CD4-positive, alpha-beta T cell treated with Interleukin-4 for 1 hour (primary cell): ENCODE results near the gene DOCK8.
"Not testable (repeated sequence)": the region's sequence is repeated elsewhere in the genome, so short reads cannot be mapped to it uniquely, and the experiment has no call there.

ENCODE experiments used
- DNase-seq, 2 donors: peaks; one replicate each; pipeline ENCODE4 v3.0.0-alpha.2; 2020 to 2022

The DOCK8 gene

DNA sequence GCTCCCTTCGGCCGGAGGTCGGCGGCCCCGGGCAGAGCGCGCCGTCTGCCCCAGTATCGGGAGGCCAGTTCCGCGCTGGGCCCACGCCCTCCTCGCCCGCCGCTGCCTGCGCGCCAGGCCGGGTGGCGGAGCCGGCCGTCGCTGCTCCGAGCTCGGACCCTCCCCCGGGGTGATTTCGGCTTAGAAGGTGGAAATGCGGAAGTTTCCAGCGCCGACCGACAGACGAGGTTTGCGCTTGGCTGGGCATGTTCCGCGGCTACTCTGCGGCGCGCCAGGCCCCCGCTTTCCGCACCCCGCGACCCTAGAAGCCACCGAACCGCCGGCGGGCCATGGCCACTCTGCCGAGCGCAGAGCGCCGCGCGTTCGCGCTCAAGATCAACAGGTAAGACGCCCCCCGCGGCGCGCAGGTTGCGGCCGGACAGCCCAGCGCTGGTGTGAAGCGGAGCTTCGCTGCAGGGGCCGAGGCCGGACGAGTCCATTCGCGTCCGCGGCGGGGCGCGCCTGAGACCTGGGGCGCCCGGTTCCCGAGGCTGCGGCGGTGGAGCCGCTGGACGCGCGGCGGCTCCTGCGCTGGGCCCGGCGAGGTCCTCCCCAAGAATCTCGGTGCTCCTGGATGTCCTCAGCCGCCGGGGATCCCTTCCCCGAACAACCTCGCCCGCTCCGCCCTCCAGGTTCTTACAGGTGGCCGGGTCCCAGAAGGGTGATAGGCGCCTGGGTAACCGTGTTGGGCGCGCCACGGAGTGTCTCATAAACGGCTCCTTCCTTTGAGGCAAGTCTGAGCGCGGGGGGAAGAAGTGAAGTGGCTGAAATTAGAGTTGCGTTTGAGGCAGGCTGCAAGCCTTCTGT, at the start of gene DOCK8:
DOCK8 (plus strand) TSS at position 218 of the 846 bp plus-strand sequence; CDS start at position 330, 112 bp downstream.
- DNase-seq, result peak; percentile 57 to 76

DNA sequence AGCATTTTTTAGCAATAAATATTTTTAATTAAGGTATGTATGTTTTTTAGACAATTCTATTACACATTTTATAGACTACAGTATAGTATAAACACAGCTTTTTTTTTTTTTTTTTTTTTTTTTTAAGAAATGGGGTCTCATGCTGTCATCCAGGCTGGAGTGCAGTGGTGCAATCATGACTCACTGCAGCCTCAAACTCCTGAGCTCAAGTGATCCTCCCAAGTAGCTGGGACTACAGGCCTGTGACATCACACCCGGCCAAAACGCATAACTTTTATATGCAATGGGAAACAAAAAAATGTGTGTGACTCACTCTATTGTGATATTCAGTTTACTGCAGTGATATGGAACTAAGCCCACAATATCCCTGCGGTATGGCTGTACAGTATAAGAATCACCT, 44.9 kb upstream of the DOCK8 start:
- not testable (repeated sequence) for DNase-seq

DNA sequence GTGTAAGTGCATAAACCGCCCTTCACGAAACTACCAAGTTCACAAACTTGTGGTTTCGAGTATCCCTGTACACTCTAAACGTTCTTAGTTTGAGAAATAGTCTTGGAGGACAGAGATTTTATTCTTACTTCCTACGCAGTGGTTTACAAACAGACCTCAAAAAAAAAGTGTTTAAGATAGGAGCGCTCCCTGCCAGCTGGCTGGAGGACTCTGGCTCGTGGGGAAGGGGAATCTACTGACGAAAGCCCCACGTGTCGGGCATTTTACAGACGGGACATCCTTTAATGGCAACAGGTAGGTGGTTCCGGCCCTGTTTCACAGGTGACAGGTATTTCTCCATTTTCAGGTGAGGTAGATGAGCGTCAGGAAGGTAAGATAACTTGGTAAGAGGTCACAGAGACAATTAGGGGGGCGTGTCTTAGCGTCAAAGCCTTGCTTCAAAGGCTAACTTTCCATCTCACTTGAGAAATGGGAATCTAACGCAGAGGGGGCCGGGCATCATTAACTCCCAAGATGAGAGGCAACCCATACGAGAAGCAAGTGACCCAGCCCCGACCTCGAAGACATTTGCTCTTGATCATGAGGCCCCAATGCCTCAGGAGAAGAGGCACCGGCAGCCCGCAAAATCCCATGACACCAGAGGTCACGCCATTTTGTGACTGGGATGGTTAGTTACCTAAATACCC, 36.4 kb upstream of the DOCK8 start:
- DNase-seq, result peak; percentile 11 to 40

DNA sequence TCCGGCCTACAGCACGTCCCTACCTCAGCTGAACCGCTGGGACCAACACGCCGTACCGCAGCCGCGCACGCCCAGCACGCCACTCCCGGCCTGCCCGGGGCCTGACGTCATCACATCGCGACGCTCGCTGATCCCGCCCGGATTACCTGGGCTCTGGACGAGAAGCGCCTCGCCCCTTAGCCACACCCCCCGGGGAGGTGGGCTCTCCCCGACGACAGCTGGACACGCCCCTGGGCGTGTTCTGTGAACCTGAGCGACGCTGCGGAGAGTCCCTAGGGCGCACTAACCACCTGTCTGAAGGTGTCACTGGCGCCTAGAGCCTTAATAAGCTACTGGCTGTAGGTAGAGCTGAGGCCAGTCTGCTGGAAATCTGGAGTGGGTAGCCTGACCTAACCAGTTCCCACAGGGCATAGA, 35.7 kb upstream of the DOCK8 start, which contains the start of gene ZNG1A:
ZNG1A (minus strand) TSS at position 87 of the 414 bp plus-strand sequence. CDS start 87 bp downstream, outside the sequence.
- DNase-seq, result peak; percentile 91 to 96

DNA sequence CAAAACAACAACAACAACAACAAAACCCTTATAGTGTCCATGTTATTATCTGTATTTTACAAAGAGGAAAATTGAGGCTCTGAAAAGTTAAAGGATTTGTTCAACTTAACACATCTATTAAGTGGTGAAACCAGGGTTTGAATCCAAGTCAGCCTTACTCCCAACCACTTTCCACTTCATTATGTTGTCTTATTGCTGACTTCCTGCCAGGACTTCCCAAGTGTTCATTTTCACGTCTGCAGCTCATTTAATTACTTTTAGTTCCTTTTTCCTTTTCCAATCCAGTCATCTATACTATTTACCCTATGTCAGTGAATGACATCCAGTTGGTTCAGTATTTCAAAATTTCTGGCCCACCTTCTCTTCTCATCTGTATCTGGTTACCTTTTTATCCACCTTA, 15.1 kb upstream of the DOCK8 start:
- not testable (repeated sequence) for DNase-seq

DNA sequence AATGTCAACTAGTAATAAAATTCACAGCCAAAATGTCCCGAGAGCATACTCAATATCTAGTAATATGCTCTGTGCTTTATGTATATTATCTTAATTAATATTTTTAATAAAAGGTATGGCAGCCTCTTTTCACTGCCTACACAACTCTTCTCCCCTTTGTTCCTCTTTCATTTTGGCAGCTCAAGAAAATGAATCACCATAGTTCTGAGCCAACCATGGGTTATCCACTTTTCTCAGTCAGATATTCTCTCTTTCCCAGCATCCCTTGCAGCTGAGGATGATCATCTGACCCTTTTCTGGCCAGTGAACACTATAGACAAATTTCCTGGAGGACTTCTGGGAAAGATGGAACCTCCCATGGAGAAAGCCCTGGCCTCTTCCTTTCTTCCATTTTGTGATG, 8.2 kb upstream of the DOCK8 start:
- no peak for DNase-seq

DNA sequence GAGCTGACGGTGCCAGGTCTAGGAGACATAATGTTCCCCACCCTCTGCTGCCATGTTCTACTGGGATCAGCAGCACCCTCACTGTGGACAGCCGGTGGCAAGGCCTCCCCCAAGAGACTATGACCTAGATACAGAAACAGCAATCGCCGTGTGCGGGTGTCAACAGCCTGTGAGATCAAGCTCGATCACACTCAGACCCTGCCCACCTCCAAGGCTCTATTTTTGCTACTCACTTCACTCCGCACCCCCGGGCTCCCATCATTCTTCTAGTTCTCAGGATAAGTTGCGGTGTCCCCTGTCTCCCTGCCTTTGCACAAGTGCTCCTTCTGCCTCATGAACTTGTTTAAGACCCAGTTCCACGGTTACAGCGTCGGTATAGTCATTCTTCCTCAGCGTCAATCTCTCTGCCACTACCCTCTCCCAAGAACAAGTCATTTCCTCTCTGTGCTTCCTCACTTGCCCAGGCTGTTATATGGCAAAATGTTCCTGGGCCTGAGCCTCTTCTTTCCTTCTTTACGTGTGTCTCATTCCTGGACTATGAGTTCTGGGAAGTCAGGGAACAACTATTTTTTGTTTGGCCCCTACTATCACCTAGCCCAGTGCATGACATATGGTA, 5.4 kb upstream of the DOCK8 start:
- no peak for DNase-seq

DNA sequence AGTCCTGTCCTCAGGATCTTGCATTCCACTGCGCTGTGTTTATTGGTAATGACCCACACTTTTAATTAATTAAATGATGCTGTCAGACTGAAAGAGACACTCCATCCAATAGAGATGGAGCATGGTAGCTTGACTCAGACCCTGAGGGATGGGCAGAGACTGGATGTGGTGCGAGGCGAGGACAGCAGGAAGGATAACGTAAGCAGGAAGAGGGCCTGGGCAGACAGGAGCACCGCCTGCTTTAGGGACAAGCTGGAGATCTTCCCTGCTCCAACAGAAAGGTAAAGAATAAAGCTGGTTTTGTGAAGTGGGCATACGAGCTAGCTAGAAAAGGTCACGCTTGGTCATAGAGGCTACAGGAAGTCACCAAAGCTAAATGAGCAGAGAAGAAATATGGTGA, 3.6 kb upstream of the DOCK8 start:
- DNase-seq, result no peak

DNA sequence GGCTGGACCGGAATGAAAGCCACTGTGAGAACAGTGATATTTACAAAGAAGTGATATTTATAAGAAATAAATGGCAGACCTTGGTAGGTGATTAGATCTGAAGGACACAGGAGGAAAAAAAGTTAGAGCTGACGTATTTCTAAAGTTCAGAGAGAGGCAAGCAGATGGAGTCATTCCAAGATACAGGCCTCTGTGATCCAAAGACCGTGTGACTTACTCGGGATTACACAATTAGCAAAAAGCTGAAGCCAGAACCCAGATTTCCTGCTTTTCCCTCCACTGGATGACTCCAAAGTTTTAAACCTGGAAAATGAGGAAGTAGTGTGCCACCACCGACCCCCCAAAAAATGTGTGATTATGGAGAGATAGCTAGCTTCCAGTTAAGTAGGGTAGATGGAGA, 3.1 kb upstream of the DOCK8 start:
- no peak for DNase-seq

DNA sequence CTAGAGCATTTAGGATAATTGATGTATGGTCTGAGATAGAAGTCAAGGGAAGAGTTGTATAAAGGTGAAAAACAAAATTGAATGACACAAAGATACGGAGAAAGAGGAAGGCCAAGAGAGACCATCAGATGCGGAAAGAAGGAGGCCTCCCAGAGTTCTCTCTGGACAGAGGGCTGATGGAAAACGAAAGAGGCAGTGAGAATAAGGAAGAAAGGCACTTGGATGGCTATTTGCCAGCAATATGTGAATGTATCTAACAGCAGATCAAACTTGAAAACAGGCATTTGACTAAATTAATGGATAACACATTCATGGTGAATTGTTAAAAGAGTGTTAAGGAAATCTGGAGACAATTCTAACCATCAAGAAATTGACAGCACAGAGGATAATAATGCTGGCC, 2.4 kb upstream of the DOCK8 start:
- DNase-seq, result no peak

DNA sequence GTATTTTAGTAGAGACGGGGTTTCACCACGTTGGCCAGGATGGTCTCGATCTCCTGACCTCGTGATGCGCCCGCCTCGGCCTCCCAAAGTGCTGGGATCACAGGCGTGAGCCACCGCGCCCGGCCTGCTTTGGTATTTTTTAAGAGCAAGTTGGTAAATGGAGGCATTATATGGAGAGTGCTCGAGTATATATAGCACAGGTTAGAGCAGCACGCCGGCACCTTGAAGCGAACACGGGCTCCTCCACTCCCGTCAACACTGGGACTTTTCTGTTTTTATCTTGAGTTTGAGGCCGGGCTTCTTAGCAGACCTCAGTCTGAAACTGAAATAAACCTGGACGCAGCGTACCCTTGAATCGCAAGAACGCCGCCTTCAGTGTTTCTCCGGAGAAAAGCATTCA, 764 bp upstream of the DOCK8 start:
- not testable (repeated sequence) for DNase-seq

DNA sequence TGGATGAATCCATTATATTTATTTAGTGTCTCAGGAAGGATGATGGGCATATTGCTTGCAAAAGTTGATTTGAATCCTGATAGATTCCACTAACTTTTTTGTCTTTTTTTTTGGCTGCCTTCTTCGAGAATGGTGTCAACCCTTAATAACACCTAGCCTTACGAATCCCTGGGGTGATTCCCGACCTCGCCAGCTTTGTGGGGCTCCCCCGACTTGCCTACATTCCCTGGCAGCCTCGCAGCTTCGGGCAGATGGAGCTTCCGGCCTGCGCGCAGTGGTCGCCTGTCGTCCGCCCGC, 366 bp upstream of the DOCK8 start:
- DNase-seq, result peak in 1 of 2 donors; percentile 16

DNA sequence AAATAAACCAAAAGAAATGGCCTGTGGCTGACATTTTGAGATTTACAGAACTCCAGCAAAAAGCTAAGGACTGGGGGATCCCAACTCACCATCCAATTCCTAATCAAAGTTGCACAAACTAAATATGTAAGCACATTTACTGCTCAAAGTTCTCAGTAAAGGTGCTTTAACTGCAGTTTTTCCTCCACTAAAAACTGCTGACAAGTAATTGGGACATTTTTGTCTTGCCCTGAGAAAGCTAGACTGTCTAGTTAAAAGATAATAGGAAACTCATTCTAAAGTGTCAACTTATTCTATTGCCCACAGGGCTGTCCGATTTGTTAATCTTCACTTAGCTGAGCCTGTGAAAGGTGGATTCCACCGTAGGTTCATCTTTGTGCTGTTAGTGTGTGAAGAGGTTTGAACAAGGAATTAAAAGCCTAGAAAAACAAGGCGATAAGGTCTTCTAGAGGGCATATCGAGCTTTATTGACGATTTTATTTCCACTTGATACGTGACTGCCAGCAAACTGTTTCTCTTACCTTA, 1.0 kb downstream of the DOCK8 start:
- DNase-seq, result no peak

DNA sequence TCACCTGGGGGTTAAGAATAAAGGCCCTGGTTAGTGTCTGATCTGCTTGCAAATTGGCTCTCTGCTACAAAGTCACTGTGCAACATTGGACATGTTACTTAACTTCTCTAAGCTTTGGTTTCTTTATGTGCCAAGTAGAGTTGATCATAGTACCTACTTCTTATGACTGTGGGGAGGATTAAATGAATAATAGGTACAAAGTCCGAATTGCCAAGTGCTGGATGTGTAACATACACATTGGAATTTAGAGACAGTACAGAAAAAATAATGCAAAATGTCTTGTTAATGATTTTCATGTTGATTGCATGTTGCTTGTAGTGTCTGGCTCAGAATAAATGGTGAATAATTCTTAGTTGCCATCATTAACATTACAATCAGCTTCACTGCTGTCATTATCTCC, 2.2 kb downstream of the DOCK8 start:
- no peak for DNase-seq

DNA sequence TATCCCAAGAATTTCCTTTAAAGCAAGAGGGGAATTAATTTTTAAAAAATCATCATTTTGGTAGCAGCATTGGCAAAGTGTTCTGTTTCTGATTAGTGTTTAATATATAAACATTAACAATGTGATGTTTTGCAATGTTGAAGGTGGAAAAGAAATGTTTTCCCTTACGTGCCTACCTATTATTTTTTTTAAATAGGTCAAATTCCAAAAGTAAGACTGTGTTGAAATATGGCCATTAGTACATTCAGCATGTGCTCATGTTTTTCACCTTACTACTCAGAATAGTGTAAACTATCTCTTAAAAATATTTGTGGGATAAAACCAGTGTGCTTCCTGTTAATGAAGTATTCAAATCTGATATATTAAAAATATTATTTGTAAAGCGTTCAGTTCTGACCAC, 3.3 kb downstream of the DOCK8 start:
- DNase-seq, result no peak

DNA sequence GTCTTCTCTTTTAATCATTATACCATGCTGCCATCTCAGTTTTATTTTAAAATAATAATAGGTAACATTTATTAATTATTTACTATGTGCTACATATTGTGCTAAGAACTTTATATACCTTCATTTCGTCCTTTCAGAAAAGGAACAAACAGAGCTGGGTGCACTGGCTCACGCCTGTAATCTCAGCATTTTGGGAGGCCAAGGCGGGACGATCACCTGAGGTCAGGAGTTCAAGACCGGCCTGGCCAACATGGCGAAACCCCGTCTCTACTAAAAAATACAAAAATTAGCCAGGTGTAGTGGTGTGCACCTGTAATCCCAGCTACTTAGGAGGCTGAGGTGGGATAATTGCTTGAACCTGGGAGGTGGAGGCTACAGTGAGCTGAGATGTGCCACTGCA, 4.4 kb downstream of the DOCK8 start:
- not testable (repeated sequence) for DNase-seq

DNA sequence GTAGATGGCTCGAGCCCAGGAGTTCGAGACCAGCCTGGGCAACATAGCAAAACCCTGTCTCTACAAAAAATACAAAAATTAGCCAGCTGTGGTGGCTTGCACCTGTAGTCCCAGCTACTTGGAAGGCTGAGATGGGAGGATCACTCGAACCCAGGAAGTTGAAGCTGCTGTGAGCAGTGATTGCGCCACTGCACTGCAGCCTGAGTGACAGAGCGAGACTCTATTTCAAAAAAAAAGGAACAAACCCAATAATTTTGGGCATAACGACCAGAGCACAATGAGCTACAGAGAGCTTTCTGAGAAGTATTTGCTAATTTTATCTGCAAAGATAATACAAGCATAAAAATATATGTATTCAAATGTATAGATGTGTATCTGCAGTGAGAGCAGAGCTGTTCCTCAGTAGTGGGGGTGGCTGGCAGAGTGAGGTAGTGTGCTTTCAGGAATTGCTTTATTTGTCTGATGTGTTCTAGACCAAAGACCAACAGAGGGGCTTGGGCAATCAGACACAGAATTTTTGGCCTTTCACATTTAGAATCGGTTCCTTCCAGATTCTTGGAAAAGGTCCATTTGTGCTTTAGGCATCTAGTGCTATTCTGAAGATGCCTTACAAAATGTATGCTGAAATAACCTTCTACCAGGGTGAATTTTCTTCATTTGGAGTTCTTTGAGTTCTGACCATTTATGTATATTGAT, 5.2 kb downstream of the DOCK8 start:
- no peak for DNase-seq

DNA sequence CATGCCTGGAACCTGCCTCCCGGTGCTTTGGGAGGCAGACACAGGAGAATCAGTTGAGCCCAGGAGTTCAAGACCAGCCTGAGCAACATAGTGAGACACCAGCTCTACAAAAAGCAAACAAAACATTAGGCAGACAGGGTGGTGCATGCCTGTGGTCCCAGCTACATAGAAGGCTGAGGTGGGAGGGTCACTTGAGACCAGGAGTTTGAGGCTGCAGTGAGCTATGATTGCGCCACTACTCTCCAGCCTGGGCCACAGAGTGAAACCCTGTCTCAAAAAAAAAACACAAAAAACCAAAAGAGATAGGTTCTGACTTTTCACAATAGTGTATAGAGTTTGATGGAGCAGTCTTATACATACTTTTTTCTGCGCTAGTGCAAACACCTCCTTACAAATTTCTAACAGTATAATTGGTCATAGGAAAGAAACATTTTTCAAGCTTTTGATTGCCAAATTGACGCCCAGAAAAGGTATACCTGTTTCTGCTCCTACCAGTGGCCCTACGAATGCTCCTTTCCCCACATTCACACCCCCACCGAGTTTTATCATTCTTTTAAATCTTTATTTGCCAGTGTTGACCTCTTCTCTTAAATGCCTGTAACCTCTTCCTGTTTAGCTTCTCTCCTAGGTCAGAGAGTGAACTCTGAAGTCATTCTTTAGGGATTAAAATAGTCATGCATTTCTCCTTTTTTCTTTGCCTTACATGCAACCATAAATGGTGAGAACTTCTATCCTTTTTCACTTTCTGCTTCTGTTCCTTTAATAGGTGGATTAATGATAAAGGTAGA, 7.5 kb downstream of the DOCK8 start:
- DNase-seq, result no peak

DNA sequence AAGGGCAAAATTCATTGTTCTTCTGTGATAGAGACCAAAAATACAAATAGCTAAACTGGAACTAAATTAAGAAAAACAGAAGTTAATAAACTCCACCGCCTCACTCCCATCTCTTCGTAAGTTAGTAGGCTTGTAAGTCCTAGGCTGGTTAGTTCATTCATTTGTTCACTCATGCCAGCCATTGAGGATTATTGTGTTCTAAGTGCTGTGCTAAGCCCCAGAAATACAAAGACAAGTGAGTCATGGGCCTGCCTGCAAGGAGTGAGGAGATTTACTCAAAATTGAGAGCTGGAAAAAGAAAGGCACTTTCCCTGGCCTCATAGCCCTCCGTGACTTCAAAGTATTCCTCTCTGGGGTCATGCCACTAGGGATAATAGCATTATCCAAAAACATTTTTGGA, 8.5 kb downstream of the DOCK8 start:
- DNase-seq, result no peak

DNA sequence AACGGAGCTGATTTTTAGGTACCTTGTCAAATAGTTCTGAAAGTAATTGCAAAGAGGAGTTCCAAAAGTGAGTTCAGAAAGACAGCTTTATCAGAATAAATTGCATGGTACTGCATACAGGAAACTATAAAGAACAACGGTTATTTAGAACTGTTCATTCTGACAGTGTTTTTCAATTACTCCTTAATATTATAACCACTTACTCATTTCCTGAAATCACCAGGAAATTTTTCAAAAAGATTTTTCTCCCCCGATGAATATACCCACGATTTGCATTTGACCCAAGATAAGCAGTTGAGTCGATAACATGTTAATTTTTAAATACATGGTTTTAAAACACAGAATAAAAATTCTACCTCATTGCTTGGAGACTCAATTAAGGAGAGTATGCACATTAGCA, 9.4 kb downstream of the DOCK8 start:
- DNase-seq, result no peak

DNA sequence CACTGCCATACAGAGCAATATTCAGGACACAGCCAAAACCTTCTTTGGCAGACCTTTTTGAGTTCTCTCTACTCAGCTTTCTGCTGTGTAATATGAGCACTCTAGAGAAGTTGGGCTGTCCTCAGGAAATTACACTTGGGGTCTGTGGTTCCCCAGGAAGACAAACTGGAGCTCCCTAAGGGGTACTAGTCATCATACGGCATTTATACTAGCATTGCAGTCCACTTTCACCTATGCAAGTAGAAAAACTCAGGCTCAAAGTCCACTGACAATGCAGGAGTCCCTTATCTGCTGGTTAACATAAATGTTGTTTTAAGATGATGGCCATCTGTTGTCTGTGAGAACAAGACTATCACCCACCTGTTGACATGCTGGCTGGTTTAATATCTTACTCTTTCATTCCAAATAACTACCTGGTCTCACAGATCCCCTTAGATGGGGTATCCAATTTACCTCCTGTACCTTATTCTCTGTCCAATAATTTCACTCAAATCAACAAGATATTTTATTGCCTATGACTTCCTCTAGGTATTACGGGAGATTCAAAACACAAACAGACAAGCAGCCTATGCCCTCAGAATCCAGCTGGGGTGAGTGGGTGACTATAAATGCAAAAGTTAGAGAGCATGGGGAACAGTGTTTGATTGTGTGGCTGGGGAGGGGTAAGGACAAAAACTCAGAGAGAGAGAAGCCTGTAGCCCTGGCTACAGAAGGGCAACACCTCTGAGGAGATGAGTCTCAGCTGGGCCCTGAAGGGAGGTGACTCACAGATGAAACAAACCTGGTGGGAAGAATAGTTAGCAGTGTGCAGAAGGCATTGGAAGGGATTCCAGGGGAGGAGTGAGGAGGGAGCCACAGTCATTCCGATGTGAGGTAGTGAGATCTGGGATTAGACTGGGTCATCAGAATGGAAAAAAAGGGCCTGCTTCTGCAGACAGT, 10.2 kb downstream of the DOCK8 start:
- no peak for DNase-seq
